AG04449 (cell line): Measurements from ENCODE around the gene EMP1.

ENCODE experiments used
- CTCF ChIA-PET: fragments of 350-600 bp; formaldehyde crosslinking; extraction: SDS; loops from one replicate; lab custom pipeline; 2021; ENCODE audit warnings: antibody characterized with exemption; lab: Yijun Ruan, JAX
- POLR2A ChIA-PET: fragments of 400-600, 350-600 bp; formaldehyde crosslinking; extraction: SDS; loops from one replicate; lab custom pipeline; 2020; ENCODE audit warnings: antibody characterized with exemption, inconsistent platforms; lab: Yijun Ruan, JAX
- DNase-seq: peaks from one replicate; pipeline ENCODE4 v3.0.0-alpha.2; 2010; ENCODE audit warnings: low read depth, low spot score
- H3K4me3 ChIP-seq: 2 replicates; pipeline ENCODE4 v1.5.1; 2011; ENCODE audit warnings: low read depth, mild to moderate bottlenecking, control low read depth, low read length
- TF ChIP-seq, protein P1 (sequence below): IDR thresholded peaks from one replicate; pipeline ENCODE4 v1.5.1; 2011; ENCODE audit warnings: mild to moderate bottlenecking, moderate library complexity, low read length, control low read depth, inconsistent platforms; ENCODE audit not compliant: insufficient read depth; ENCODE audit errors: missing control alignments

The EMP1 gene, protein sequence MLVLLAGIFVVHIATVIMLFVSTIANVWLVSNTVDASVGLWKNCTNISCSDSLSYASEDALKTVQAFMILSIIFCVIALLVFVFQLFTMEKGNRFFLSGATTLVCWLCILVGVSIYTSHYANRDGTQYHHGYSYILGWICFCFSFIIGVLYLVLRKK

DNA sequence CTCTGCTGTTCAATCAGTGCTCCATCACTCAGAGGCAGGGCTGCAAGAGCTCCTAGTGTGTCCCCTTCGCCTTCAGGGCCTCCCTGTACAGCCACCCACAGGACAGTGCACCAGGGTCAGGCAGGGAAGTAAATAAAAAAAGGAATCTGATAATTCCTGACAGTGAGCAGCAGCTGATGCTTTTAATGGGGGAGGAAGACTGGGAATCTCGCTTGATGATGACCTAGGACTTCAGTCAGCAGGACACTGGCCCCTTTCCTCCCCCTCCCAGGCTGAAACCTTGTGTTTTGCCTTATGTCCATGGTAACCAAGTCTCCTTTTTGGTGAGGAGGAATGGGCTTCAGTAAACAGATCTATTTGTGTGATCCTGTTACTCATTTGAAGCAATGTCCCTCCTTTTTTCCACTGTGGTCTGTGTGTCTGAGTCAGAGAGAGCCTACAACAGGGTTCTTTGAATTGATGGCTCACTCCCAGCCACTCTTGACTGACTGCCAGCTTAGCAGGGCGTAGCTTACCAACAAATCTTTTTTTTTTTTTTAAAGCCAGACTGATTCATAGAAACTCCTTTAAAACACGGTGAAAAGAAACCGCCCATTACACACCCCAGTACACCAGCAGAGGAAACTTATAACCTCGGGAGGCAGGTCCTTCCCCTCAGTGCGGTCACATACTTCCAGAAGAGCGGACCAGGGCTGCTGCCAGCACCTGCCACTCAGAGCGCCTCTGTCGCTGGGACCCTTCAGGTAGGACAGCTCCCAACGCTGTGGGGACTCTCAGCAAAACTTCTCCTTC is at the start of gene EMP1:
Gene EMP1 (plus strand): TSS at position 597 of the 792 bp plus-strand sequence. CDS start 14,785 bp downstream, outside the sequence.
- ChIA-PET POLR2A (interaction anchor here (0.6 to 2.0 kb wide), 12 partner anchors 10 to 158 kb away, joined by 3 to 20 read pairs (median 6); no protein-coding TSS in a partner anchor), CTCF (interaction anchor here (0.8 to 1.8 kb wide), 6 partner anchors 12 to 206 kb away, joined by 3 to 15 read pairs (median 3); no protein-coding TSS in a partner anchor)
- TF ChIP-seq, protein P1, sequence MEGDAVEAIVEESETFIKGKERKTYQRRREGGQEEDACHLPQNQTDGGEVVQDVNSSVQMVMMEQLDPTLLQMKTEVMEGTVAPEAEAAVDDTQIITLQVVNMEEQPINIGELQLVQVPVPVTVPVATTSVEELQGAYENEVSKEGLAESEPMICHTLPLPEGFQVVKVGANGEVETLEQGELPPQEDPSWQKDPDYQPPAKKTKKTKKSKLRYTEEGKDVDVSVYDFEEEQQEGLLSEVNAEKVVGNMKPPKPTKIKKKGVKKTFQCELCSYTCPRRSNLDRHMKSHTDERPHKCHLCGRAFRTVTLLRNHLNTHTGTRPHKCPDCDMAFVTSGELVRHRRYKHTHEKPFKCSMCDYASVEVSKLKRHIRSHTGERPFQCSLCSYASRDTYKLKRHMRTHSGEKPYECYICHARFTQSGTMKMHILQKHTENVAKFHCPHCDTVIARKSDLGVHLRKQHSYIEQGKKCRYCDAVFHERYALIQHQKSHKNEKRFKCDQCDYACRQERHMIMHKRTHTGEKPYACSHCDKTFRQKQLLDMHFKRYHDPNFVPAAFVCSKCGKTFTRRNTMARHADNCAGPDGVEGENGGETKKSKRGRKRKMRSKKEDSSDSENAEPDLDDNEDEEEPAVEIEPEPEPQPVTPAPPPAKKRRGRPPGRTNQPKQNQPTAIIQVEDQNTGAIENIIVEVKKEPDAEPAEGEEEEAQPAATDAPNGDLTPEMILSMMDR: no peak
- DNase-seq: peak; percentile 97
- peak within 1 kb of the TSS; percentile 89 for H3K4me3 ChIP-seq

DNA sequence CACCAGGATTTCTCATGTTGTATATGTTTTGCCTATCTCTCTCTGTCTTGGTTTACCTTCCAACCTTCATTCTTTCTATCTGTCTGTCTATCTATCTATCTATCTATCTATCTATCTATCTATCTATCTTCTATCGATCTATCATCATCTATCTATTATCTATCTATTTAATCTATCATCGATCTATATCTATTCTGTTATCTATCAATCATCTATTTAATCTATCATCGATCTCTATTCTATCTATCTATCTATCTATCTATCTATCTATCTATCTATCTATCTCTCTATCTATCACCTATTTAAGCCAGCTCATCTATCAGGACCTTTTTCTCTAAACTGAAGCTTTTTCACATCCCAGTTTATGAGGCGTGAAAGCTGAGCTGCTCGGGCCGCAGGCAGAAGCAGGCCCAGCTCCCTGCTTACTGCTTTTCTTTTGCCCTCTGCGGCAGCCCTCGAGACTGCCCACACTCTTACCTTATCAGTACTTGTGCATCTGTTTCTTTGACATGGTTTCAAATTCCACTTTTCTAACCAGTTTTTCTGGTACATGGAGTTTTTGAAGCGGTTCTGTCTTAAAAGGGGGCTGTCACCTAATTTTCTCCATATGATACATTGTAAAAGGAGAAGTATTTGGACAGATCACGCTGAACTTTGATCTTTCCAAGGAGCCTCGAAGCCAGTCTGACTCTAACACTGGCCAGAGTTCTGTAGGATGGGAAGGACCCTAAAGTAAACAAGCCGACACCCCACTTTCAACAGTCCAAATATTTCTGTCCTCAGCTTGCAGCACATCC is 48.6 kb upstream of the EMP1 start:
- no peak for DNase-seq
- H3K4me3 ChIP-seq: no peak overlapping the region
- TF ChIP-seq, protein P1: no peak
- POLR2A ChIA-PET: no interaction called here
- CTCF ChIA-PET: no interaction called here

DNA sequence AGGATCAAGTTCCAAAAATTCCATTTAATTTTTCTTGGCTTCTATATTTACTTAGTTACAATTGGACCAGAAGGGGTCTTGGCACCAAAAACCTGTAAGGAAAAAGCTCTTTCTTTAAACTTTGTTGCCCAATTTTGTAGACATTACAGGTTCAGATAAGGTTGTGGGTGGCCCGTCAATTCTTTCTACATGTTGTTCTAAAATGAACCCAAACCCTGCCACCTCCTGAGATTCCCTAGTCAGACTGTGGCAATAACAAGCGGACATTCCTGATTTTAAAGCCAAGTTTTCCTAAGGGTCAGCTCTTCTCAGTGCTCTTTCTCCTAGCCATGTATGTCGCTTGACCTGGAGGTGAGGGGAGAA is 48.1 kb upstream of the EMP1 start:
- ChIA-PET CTCF (interaction anchor here (1.3 kb wide), 1 partner anchor 64 kb away, joined by 3 read pairs; no protein-coding TSS in a partner anchor), POLR2A (no interaction called here)
- no peak overlapping the region for H3K4me3 ChIP-seq
- DNase-seq: no peak
- TF ChIP-seq, protein P1: no peak

DNA sequence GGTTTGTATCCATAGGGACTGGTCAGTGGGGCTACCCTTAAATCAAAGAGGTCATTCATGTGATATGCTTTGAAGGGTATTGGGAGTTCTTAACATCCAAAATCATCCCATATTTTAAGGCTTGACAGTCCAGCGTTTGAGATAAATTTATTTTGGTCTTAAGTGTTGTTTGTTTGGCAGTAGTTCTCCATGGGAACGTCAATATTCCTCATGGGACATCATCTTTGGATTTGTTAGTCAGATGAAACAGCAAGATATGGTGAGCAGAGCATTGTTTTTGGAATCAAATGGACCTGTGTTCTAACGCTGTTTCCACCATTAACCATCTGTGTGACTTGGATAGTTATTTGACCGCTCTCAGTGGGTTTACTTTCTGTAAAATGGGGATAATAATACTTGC is 47.1 kb upstream of the EMP1 start:
- no peak for DNase-seq
- ChIA-PET POLR2A (no interaction called here), CTCF (interaction anchor here (1.3 kb wide), 1 partner anchor 63 kb away, joined by 3 read pairs; no protein-coding TSS in a partner anchor)
- H3K4me3 ChIP-seq: no peak overlapping the region
- TF ChIP-seq, protein P1: no peak

DNA sequence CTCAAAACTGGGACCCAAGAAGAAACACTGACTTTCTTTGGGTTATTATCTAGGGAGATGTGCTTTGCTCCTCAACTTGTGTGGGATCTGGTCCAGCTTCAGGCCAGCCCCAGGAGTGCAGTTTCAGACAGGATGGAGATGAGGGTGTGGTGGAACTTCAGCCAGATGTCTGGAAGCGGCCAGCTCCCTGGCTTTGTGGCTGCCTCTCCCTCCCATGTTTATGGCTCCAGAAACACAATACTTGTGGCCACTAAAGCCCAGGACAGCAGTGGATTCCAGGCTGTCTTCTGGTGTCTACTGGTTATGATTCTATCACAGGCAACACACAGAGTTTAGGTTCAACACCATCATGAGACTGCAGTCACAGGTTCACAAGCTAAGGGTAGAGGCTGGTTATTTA is 44.2 kb upstream of the EMP1 start:
- no peak for DNase-seq
- ChIA-PET POLR2A (interaction anchor here (0.7 kb wide), 1 partner anchor 10 kb away, joined by 3 read pairs; no protein-coding TSS in a partner anchor), CTCF (interaction anchor here (0.9 to 1.0 kb wide), 2 partner anchors 8 to 10 kb away, joined by 3 read pairs; no protein-coding TSS in a partner anchor)
- H3K4me3 ChIP-seq: no peak overlapping the region
- TF ChIP-seq, protein P1: no peak

DNA sequence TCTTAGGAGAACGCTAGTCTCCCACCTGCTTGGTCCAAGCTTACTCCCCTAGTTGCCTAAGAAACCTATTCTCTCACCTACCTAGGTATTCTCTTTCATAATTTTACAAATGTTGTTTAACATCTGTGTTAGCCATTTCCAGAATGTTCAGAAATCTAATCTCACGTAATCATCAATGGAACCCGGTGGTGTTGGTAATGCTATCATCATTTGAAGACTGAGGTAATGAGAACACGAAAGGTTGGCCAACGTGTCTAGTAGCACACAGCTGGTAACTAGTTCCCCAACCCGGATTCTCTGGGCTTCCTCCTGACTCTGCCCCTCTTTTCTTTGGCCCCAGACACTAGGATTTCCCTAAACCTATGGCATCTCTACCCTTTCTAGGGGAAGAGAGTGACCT is 43.8 kb upstream of the EMP1 start:
- ChIA-PET CTCF (interaction anchor here (0.9 to 1.0 kb wide), 2 partner anchors 8 to 11 kb away, joined by 3 read pairs; no protein-coding TSS in a partner anchor), POLR2A (no interaction called here)
- no peak overlapping the region for H3K4me3 ChIP-seq
- TF ChIP-seq, protein P1: no peak
- no peak for DNase-seq
